Heart left ventricle (tissue), 16 donors: ENCODE measurements around the gene CDCP1. TPM values are rescaled to one million over a fixed set of nuclear protein-coding genes. Genes with fewer than 3 reads are reported as not detected.

ENCODE experiments used
- ATAC-seq, 4 donors: fragments of 200-7000 bp; cut with Tn5 transposase; one replicate each; pipeline ENCODE4 v1.9.1; 2020 to 2022; ENCODE audit warnings: moderate library complexity in 4 of 4, mild to moderate bottlenecking in 3 of 4, moderate number of reproducible peaks in 1 of 4
- DNase-seq, 5 donors: peaks; one replicate each; pipeline ENCODE4 v3.0.0-alpha.2; 2020
- H3K27ac ChIP-seq, 12 donors: fragments of 200-600 bp; sonication (generic) in 4 of 12; one replicate each; pipeline versions ENCODE4 v1.5.0 to v1.8.0; 2016 to 2022; ENCODE audit warnings: mild to moderate bottlenecking in 2 of 12
- H3K27me3 ChIP-seq, 9 donors: fragments of 200-600 bp; sonication (generic) in 2 of 9; one replicate each; pipeline versions ENCODE4 v1.5.1 to v1.8.0; 2016 to 2022; ENCODE audit warnings: mild to moderate bottlenecking in 3 of 9
- H3K36me3 ChIP-seq, 9 donors: fragments of 200-600 bp; sonication (generic) in 2 of 9; one replicate each; pipeline versions ENCODE4 v1.5.0 to v1.8.0; 2018 to 2022; ENCODE audit warnings: mild to moderate bottlenecking in 2 of 9
- H3K4me1 ChIP-seq, 12 donors: fragments of 200-600 bp; sonication (generic) in 4 of 12; one replicate each; pipeline versions ENCODE4 v1.5.0 to v1.8.0; 2016 to 2022; ENCODE audit warnings: mild to moderate bottlenecking in 3 of 12
- H3K4me3 ChIP-seq, 12 donors: fragments of 200-600 bp; sonication (generic) in 4 of 12; one replicate each; pipeline versions ENCODE4 v1.5.0 to v1.8.0; 2017 to 2022; ENCODE audit warnings: mild to moderate bottlenecking in 9 of 12, moderate library complexity in 4 of 12
- H3K9me3 ChIP-seq, 12 donors: fragments of 200-600 bp; sonication (generic) in 4 of 12; one replicate each; pipeline versions ENCODE4 v1.5.0 to v1.8.0; 2016 to 2022; ENCODE audit warnings: mild to moderate bottlenecking in 1 of 12
- CTCF ChIP-seq, 12 donors: fragments of 200-600 bp; sonication (generic) in 4 of 12; IDR thresholded peaks; one replicate each; pipeline versions ENCODE4 v1.5.0 to v1.8.0; 2018 to 2022; ENCODE audit warnings: antibody characterized with exemption in 12 of 12, mild to moderate bottlenecking in 5 of 12
- POLR2A ChIP-seq, 2 donors: fragments of 450-650 bp; IDR thresholded peaks; one replicate each; pipeline ENCODE4 v1.6.1; 2017; ENCODE audit warnings: antibody characterized with exemption in 2 of 2, mild to moderate bottlenecking in 2 of 2, moderate library complexity in 2 of 2
- WGBS, 4 donors: extraction: QIAGEN DNeasy Blood & Tissue Kit in 2 of 4; methylation state at CpG; one replicate each; pipeline versions ENCODE4 v1.1.5 to v1.1.7; 2013 to 2018; 5-methylcytosine and 5-hydroxymethylcytosine counted together
- intact Hi-C, 10 donors: fragments of 100-400 bp; cut with DNase I; formaldehyde crosslinking; loops; one replicate each; pipeline versions ENCODE4 v1.11.1 to v1.14.2; 2022
- polyA plus RNA-seq, 2 donors: library from polyadenylated mRNA; stranded (reverse); fragments of 200-250 nt; gene quantifications; one replicate each; pipeline ENCODE4 v1.2.3, GENCODE V29; 2013
- total RNA-seq, 9 donors: library from RNA; depleted of rRNA in 2 of 9; stranded (reverse); fragments of >200 nt in 2 of 9; fragmentation: NEBNext Ultra II Directional in 3 of 9; extraction: Animal tissue kit (Norgen Biotek cat#: 25700) in 3 of 9; gene quantifications; one replicate each; pipeline versions ENCODE4 v1.1.0 to v1.2.4, GENCODE V29; 2016 to 2023
- donor health status: ischemic (EF 13 %, LVEDD 7.1; RV severe dilation, severe dysfunction).
- donor health status: healthy with polysubstance abuse.
- donor health status: DM: no; HTN: yes; CAD: no.
- donor health status: DM: no; HTN: no; CAD: no.
- donor health status: ischemic (EF 25% LVEDD 6.9; RV normal size, moderate dysfunction).
- donor health status: ischemic (EF 25% LVEDD 5.7; RV mildly dilated, moderate dysfunction).
- donor health status: healthy.
- donor health status: DM: yes; HTN: yes; CAD: no.
- donor health status: ischemic (EF 35%, LVEDD 5.7; RV mildly dilated, moderate dysfunction).
- donor health status: nonischemic (EF 11% LVEDD 7.7; RV severe dilation, severe dysfunction).
- donor health status: DM: yes; HTN: yes; CAD: no.
- donor health status: PGD.
- donor health status: ischemic (EF 29% LVEDD 5.4; RV normal size, mild dysfunction).
- donor health status: nonischemic (EF 23%, LVEDD 6.1; RV moderate dilation, normal function).

The CDCP1 gene
- total and polyA plus RNA-seq, 11 donors, result 0.11 to 5.8 (median 0.38) TPM

DNA sequence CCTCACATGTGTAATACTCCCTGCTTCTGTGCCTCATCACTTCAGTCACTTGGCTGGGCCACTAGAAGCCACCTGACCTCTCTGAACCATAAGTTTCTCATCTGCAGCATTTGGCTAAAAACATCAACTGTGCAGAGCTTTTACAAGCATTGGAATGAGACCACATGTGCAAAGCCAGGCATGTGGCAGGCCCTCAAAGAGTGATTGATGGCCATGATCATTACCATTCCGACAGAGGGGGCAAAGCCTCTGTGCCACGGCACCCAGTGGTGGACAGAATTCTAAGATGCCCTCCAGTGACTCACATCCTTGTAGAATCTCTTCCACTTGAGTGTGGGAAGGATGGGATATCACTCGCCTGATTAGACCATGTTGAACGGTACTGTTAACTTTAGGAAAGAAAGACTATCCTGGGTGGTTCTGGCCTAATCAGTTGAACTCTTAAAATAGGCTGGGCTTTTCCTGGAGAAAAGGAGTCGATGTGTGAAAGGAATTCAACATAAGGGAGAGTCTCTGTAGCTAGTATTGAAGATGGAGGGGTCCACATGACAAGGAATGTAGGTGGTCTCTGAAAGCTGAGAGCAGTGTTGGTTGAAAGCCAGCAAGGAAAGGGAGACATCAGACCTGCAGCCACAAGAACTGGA is 13.5 kb downstream of the CDCP1 start:
- H3K36me3 ChIP-seq, result no peaks in the 10 kb centered on the region
- ATAC-seq (no peak), DNase-seq (no peak)
- no peak overlapping the region for H3K27ac ChIP-seq
- intact Hi-C loops, result no loop called here
- peaks cover 0 to 35% (median 0%) of the 10 kb centered on the region in 12 donors for H3K4me1 ChIP-seq
- no peak for TF ChIP-seq POLR2A (IDR thresholded peaks at IDR 0.05)
- TF ChIP-seq CTCF (IDR thresholded peaks at IDR 0.05), result no peak
- WGBS, 4 donors, result 76 to 87% (median 82%) methylated on average over 5 of the region's 5 CpGs
- H3K27me3 ChIP-seq, result no peaks in the 10 kb centered on the region
- no peak overlapping the region for H3K4me3 ChIP-seq
- H3K9me3 ChIP-seq, result no peaks in the 10 kb centered on the region

GRCh38 chr3:45131201-45131600 is 15.0 kb downstream of the CDCP1 start:
- DNase-seq (no peak), ATAC-seq (no peak)
- H3K4me3 ChIP-seq, result no peak overlapping the region
- WGBS, 4 donors, result 82 to 85% (median 84%) methylated on average over 2 of the region's 2 CpGs
- H3K27me3 ChIP-seq, result no peaks in the 10 kb centered on the region
- TF ChIP-seq POLR2A (IDR thresholded peaks at IDR 0.05) (no peak), CTCF (IDR thresholded peaks at IDR 0.05) (no peak)
- no peaks in the 10 kb centered on the region for H3K36me3 ChIP-seq
- peaks cover 0 to 22% (median 3%) of the 10 kb centered on the region in 12 donors for H3K4me1 ChIP-seq
- H3K9me3 ChIP-seq, result no peaks in the 10 kb centered on the region
- intact Hi-C loops, result no loop called here
- no peak overlapping the region for H3K27ac ChIP-seq

DNA sequence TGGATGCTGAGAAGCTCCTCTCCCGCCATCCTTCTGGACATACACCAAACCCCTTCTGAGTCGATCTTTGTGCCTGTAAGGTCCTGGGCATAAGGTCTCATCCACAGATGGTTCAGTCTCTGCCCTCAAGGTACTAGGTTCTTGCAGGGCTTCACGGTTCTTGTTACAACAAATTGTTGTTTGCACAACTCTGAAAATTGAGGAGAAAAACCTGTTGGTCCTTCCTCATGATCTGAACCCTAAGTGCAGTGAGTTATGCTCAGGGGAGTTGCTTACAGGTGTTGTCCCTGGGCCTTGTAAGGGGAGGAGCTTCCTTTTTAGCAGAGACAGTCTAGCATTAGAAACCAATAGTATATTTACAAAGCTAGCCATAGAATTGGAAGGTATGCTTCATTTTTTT is 15.7 kb downstream of the CDCP1 start:
- Histone ChIP-seq H3K4me1 (peaks cover 0 to 15% (median 2%) of the 10 kb centered on the region in 12 donors), H3K27ac (no peak overlapping the region), H3K4me3 (no peak overlapping the region), H3K27me3 (no peaks in the 10 kb centered on the region), H3K36me3 (no peaks in the 10 kb centered on the region), H3K9me3 (no peaks in the 10 kb centered on the region)
- DNase-seq, result no peak
- intact Hi-C loops, result no loop called here
- 84 to 97% (median 87%) methylated on average over 3 of the region's 3 CpGs for WGBS, 4 donors
- ATAC-seq, result no peak
- TF ChIP-seq POLR2A (IDR thresholded peaks at IDR 0.05), result no peak
- TF ChIP-seq CTCF (IDR thresholded peaks at IDR 0.05), result no peak

GRCh38 chr3:45128950-45129349 is 17.2 kb downstream of the CDCP1 start:
- intact Hi-C loops, result loop anchor here in 1 of 10 donors (5.0 kb wide), 1 partner anchor 72 kb away; no protein-coding TSS in a partner anchor
- H3K36me3 ChIP-seq, result no peaks in the 10 kb centered on the region
- H3K4me3 ChIP-seq, result no peak overlapping the region
- no peaks in the 10 kb centered on the region for H3K9me3 ChIP-seq
- TF ChIP-seq CTCF (IDR thresholded peaks at IDR 0.05) (no peak), POLR2A (IDR thresholded peaks at IDR 0.05) (no peak)
- ATAC-seq (no peak), DNase-seq (no peak)
- no peak overlapping the region for H3K27ac ChIP-seq
- WGBS, 4 donors, result 74 to 92% (median 86%) methylated on average over 4 of the region's 4 CpGs
- peaks cover 0 to 24% (median 2%) of the 10 kb centered on the region in 12 donors for H3K4me1 ChIP-seq
- no peaks in the 10 kb centered on the region for H3K27me3 ChIP-seq
